Stimulated activated CD8-positive, alpha-beta memory T cell treated with anti-CD3 and anti-CD28 coated beads, Interleukin-7, amount 100 ng/mL, for 48 hours (primary cell): ENCODE data around the gene GSTP1.
A peak's percentile ranks its signal among the peaks of the same experiment; 100 is the strongest.
"Not testable (repeated sequence)": the region's sequence is repeated elsewhere in the genome, so short reads cannot be mapped to it uniquely, and the experiment has no call there.

ENCODE experiments used
- DNase-seq, 2 donors: peaks; one replicate each; pipeline ENCODE4 v3.0.0-alpha.2; 2020; ENCODE audit warnings: low read depth in 1 of 2; ENCODE audit errors: extremely low read depth in 1 of 2

GSTP1 gene

GRCh38 chr11:67583247-67584204, at the start of gene GSTP1:
TSS of gene GSTP1 (plus strand) at chr11:67583812. CDS start at chr11:67583844, 32 bp downstream.
- DNase-seq, result peak; percentile 70 to 75

DNA sequence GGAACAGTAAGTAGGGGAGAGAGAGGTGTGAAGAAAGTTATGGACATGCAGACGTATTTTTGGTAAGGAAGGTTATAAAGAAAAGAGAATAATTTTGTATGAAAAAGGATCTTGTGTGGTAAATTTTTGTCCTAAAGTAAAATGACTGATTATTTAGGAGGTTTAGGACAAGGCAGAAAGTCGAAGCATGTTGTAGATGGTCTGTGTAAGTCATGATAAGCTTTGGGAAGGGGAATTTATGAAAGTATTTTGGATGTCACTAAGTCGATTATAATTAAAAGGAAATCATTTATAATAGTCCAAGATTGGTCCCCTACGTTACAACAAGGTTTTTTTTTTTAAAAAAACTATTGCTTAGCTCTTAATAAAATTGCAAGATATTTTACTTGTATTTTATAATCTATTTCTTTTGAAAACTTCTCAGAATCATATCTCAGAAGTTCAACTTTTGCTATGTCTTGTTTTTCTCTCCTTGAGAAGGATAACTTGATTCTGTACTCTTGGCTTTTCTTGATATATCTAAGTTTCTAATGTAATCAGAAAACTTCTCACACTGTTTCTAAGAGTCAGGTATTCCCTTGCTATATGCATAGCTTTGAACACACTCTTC, 49.4 kb upstream of the GSTP1 start:
- no peak for DNase-seq

DNA sequence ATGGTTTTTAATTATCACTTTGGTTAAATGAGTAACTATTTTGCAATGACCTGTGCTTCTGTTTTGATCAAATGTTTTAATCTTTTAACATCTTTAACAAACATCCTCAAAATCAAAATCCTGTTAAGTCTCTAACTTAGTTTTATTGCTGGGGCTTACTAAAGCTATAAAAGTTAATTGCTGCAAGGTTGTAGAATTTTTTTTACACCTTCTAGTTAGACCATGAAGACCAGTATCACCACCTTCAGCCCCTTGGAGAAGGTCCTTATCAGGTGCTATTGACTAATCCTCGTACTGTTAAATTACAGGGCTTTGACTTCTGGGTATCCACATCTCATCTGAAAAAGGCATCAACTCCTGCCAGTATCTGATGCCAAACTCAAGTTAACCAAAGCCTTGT, 48.1 kb upstream of the GSTP1 start:
- no peak for DNase-seq

DNA sequence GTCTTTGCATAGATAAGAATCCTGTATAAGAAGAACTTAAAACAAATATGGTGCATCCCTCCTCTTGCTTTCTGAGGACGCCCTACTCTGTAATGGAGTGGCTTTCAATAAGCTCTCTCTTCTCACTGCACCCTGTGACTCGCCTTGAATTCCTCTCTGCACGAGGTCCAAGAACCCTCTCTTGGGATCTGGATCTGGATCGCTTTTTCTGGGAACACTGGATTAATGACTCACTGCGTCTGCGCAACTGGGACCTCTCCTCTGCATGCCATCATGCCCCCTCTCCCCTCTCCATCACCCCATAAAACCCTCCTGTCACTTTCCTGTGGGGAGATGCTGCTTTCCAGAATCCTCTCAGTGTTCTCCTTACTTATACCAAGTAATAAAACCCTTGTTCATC, 45.3 kb upstream of the GSTP1 start:
- DNase-seq, result no peak

GRCh38 chr11:67538823-67539505, 44.6 kb upstream of the GSTP1 start:
- no peak for DNase-seq

DNA sequence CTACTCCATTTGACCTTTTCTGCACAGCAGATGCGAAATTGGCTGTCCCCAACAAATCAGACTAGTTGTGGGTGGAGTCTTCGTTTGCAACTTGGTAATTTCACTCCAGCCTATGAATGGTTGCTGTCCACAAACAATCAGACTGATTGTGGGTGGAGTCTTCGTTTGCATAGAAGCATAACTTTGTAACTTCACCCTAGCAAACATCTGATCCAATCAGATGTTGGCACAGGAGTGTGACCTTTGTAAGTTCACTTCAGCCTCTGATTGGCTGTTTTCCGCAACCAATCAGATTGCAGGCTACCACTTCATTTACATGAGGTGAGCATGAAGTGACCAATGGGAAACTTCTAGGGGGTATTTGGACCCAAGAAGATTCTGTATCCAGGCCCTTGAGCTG, 44.1 kb upstream of the GSTP1 start:
- no peak for DNase-seq

DNA sequence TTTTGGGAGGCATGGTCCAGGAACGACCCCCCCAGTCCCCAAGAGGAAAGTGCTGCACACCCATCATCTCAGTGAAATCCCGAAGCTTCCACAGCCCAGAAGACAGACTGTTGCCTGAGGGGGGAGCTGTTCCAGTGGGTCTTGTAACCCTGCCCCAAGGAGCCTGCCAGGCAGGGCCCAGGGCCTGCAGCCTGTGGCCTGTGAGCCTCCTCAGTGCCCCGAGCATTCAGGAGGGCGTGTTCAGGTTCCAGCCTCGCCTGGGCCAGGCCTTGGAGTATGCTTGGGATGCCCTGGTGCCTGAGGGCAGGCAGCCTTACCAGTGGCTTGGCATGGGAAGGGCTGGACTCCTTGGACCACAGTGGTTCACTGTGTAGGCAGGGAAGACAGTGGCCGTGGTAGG, 42.4 kb upstream of the GSTP1 start:
- DNase-seq, result no peak

- DNase-seq, result no peak
Measured at GRCh38 chr11:67542169-67542568, 41.4 kb upstream of the GSTP1 start.

DNA sequence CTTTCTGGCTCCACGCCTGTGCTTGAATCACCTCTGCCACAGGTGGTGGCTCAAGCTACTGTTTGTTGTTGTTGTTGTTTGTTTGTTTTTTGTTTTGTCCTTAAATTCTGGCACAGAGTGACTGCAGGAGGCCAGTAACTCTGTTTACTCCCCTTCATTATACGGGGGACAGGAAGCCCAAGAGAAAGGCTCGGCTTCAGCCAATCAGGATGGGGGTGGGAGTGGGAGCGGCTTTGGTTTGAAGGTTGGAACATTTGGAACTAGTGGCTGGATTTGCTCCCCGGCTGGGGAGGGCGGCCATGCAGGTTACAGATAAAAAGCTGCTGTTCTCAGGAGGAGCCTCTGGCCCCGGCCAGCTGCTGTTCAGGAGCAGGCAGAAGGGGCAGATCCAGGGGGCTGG, 40.6 kb upstream of the GSTP1 start:
- DNase-seq, result no peak

DNA sequence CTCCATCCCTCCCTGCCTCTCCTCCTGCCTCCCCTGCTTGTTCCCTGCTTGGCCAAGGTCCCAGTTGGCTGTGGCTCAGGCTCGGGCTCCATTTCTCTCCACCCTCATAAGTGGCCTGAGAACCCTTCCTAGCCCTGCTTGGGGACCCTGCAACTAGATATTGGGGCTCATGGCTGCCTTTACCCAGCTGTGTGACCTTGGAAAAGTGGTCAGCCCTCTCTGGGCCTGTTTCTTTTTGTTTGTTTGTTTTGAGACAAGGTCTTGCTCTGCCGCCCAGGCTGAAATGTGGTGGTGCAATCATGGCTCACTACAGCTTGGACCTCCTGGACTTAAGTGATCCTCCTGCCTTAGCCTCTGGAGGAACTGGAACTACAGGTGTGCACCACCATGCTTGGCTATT, 40.0 kb upstream of the GSTP1 start:
- DNase-seq, result no peak

- DNase-seq, result no peak
Measured at GRCh38 chr11:67544616-67545242, 38.9 kb upstream of the GSTP1 start.

GRCh38 chr11:67545280-67545679, 38.3 kb upstream of the GSTP1 start:
- no peak for DNase-seq

DNA sequence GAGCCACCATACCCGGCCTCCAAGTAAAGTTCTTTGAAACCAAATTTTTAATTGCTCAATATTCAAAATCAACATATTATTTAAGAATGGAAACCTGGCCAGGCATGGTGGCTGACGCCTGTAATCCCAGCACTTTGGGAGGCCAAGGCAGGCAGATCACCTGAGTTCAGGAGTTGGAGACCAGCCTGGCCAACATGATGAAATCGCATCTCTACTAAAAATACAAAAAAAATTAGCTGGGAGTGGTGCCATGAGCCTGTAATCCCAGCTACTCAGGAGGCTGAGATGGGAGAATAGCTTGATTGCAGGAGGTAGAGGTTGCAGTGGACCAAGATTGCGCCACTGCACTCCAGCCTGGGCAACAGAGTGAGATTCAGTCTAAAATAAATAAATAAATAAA, 35.5 kb upstream of the GSTP1 start:
- DNase-seq, result not testable (repeated sequence)

GRCh38 chr11:67548555-67549110, 35.0 kb upstream of the GSTP1 start:
- no peak for DNase-seq

DNA sequence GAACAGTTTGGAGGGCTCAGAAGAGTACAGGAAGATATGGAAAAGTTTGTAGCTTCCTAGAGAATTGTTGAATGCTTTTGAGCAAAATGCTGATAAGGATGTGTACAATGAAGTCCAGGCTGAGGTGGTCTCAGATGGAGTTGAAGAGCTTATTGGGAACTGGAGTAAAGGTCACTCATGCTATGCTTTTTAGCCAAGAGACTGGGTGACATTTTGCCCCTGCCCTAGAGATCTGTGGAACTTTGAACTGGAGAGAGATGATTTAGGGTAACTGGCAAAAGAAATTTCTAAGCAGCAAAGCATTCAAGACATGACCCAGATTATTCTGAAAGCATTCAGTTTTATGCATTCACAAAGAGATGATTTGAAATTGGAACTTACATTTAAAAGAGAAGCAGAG, 32.5 kb upstream of the GSTP1 start:
- no peak for DNase-seq

- not testable (repeated sequence) for DNase-seq
Measured at GRCh38 chr11:67551697-67552096, 31.9 kb upstream of the GSTP1 start.

- DNase-seq, result no peak
Measured at GRCh38 chr11:67556244-67556643, 27.4 kb upstream of the GSTP1 start.

DNA sequence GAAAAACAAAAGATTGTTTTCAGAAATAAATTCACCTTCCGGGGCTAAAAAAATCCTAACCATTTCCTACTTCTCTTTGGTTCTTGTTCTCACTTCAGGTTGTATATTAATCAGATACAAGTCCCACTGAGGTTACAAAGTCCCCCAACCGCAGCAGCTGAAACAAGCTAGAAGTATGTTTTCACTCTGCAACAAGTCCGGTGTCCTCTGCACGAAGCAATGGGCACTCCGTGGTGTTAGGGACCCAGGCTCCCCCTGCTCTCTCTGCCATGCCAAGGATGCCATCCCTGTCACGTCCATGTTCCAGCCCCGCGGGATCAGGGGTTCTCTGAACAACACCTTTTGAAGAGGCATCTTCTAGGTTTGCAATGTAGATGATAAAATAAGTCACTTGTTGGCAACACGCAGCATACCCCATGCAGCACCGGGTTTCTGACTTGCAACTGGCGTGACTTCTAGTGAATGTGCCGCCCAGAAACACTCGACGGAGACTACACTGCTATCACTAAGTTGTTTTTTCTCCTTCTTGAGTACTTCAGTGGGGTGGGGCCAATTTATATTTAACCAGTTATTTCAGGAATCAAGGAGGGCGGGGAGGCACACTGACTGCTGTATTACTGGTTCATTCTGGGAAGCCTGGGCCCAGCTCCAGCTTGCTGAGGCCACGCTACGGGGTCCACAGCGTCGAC, 25.4 kb upstream of the GSTP1 start:
- no peak for DNase-seq

GRCh38 chr11:67561971-67562619, 21.5 kb upstream of the GSTP1 start:
- no peak for DNase-seq
